ENCODE results near the gene MAN1B1. TPM values are rescaled to one million over a fixed set of nuclear protein-coding genes. Genes with fewer than 3 reads are reported as not detected.

Gene MAN1B1
- 10 to 100 TPM; 52.1 to 99.2 (median 63.1) TPM for total RNA-seq

- WGBS: no CpG with 5 or more reads among the region's 101 CpGs
- TF ChIP-seq CTCF (IDR thresholded peaks at IDR 0.05) (no peak), POLR2A (IDR thresholded peaks at IDR 0.05) (peak in 1 of 2 donors; percentile 37), POLR2AphosphoS5 (IDR thresholded peaks at IDR 0.05) (peak in 2 of 3 donors; percentile 7 to 88)
- no peaks in the 10 kb centered on the region for H3K9me3 ChIP-seq
- peak; percentile 98 to 99 for DNase-seq (ENCODE audit: low spot score in 2 of 2)
- peaks cover 36% of the 10 kb centered on the region for H3K36me3 ChIP-seq
- H3K27me3 ChIP-seq: no peaks in the 10 kb centered on the region
- H3K27ac ChIP-seq: peak within 1 kb of the TSS; percentile 96
- peak within 1 kb of the TSS; percentile 83 for H3K4me3 ChIP-seq
- H3K4me1 ChIP-seq: peaks cover 72% of the 10 kb centered on the region
Measured at GRCh38 chr9:137086531-137087408, at the start of gene MAN1B1. TSS of gene MAN1B1 (plus strand) at chr9:137086985. CDS start at chr9:137087000, 15 bp downstream.

GRCh38 chr9:137037035-137037434 is 49.8 kb upstream of the MAN1B1 start:
- H3K4me1 ChIP-seq: peaks cover 14% of the 10 kb centered on the region
- H3K4me3 ChIP-seq: no peak overlapping the region
- H3K27me3 ChIP-seq: no peaks in the 10 kb centered on the region
- H3K36me3 ChIP-seq: peaks cover 28% of the 10 kb centered on the region
- no peak for DNase-seq (ENCODE audit: low spot score in 2 of 2)
- WGBS: no CpG with 5 or more reads among the region's 13 CpGs
- no peak for TF ChIP-seq EP300 (IDR thresholded peaks at IDR 0.05)
- TF ChIP-seq CTCF (IDR thresholded peaks at IDR 0.05): no peak
- TF ChIP-seq POLR2A (IDR thresholded peaks at IDR 0.05): no peak
- no peak for TF ChIP-seq POLR2AphosphoS5 (IDR thresholded peaks at IDR 0.05)
- no peaks in the 10 kb centered on the region for H3K9me3 ChIP-seq
- H3K27ac ChIP-seq: no peak overlapping the region

- TF ChIP-seq POLR2A (IDR thresholded peaks at IDR 0.05) (no peak), EP300 (IDR thresholded peaks at IDR 0.05) (no peak), POLR2AphosphoS5 (IDR thresholded peaks at IDR 0.05) (no peak), CTCF (IDR thresholded peaks at IDR 0.05) (no peak)
- Histone ChIP-seq H3K27ac (no peak overlapping the region), H3K9me3 (no peaks in the 10 kb centered on the region), H3K27me3 (no peaks in the 10 kb centered on the region), H3K4me3 (no peak overlapping the region), H3K4me1 (peaks cover 14% of the 10 kb centered on the region), H3K36me3 (peaks cover 28% of the 10 kb centered on the region)
- 88% methylated on average over 10 of the region's 10 CpGs for WGBS
- DNase-seq (ENCODE audit: low spot score in 2 of 2): no peak
Measured at GRCh38 chr9:137037483-137037882, 49.3 kb upstream of the MAN1B1 start.

- Histone ChIP-seq H3K27me3 (no peaks in the 10 kb centered on the region), H3K4me3 (no peak overlapping the region), H3K27ac (no peak overlapping the region), H3K9me3 (no peaks in the 10 kb centered on the region), H3K4me1 (peaks cover 14% of the 10 kb centered on the region), H3K36me3 (peaks cover 28% of the 10 kb centered on the region)
- 88% methylated on average over 7 of the region's 9 CpGs for whole genome bisulfite sequencing
- TF ChIP-seq EP300 (IDR thresholded peaks at IDR 0.05) (no peak), POLR2AphosphoS5 (IDR thresholded peaks at IDR 0.05) (no peak), CTCF (IDR thresholded peaks at IDR 0.05) (no peak), POLR2A (IDR thresholded peaks at IDR 0.05) (no peak)
- no peak for DNase-seq (ENCODE audit: low spot score in 2 of 2)
Measured at GRCh38 chr9:137038916-137039315, 47.9 kb upstream of the MAN1B1 start.

- H3K9me3 ChIP-seq: no peaks in the 10 kb centered on the region
- 94% methylated on average over 16 of the region's 32 CpGs for WGBS
- H3K36me3 ChIP-seq: peaks cover 28% of the 10 kb centered on the region
- H3K4me3 ChIP-seq: no peak overlapping the region
- no peak for DNase-seq (ENCODE audit: low spot score in 2 of 2)
- no peaks in the 10 kb centered on the region for H3K27me3 ChIP-seq
- no peak overlapping the region for H3K27ac ChIP-seq
- peaks cover 15% of the 10 kb centered on the region for H3K4me1 ChIP-seq
- TF ChIP-seq CTCF (IDR thresholded peaks at IDR 0.05): no peak
- TF ChIP-seq POLR2A (IDR thresholded peaks at IDR 0.05): no peak
- no peak for TF ChIP-seq EP300 (IDR thresholded peaks at IDR 0.05)
- TF ChIP-seq POLR2AphosphoS5 (IDR thresholded peaks at IDR 0.05): no peak
Measured at GRCh38 chr9:137039611-137040366, 47.0 kb upstream of the MAN1B1 start.
